SU-DHL-6 (cell line): ENCODE measurements around the gene ZHX3.

Source experiments
- EZH2phosphoT487 ChIP-seq: fragments of 200-600 bp; sonication (generic), shearing (Covaris generic); conservative IDR thresholded peaks from 2 replicates; pipeline ENCODE4 v1.6.1; 2018; ENCODE audit warnings: mild to moderate bottlenecking, antibody characterized with exemption, low read length, moderate library complexity, mixed read lengths
- TF ChIP-seq, protein P1 (sequence below): fragments of 200-600 bp; sonication (generic); IDR thresholded peaks from one replicate; pipeline ENCODE4 v1.5.1; 2017; ENCODE audit warnings: antibody characterized with exemption, mild to moderate bottlenecking, low read length, moderate library complexity; ENCODE audit not compliant: insufficient read depth, poor library complexity, severe bottlenecking

DNA sequence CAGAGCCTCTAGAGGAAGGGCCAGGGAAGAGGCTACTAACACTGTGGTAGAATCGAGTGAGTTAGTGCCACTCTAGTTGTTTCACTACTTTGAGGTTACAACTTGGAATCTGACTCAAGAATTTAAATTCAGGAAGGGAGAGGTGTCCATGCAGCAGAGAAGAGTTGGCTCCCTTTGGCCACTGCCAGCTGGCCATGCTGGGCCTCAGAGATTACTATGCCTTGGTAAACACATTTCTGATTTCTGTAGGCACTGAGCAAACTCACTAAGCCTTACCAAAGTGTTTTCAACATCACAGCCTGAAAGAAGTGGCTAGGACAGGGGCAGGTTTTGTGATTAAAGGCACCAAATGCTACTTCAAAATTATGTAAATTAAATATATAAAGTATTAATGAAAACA lies 61.9 kb downstream of the ZHX3 start:
- TF ChIP-seq, protein P1, sequence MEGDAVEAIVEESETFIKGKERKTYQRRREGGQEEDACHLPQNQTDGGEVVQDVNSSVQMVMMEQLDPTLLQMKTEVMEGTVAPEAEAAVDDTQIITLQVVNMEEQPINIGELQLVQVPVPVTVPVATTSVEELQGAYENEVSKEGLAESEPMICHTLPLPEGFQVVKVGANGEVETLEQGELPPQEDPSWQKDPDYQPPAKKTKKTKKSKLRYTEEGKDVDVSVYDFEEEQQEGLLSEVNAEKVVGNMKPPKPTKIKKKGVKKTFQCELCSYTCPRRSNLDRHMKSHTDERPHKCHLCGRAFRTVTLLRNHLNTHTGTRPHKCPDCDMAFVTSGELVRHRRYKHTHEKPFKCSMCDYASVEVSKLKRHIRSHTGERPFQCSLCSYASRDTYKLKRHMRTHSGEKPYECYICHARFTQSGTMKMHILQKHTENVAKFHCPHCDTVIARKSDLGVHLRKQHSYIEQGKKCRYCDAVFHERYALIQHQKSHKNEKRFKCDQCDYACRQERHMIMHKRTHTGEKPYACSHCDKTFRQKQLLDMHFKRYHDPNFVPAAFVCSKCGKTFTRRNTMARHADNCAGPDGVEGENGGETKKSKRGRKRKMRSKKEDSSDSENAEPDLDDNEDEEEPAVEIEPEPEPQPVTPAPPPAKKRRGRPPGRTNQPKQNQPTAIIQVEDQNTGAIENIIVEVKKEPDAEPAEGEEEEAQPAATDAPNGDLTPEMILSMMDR = no peak
- TF ChIP-seq EZH2phosphoT487 = no peak
